NCI-H748 (cell line): Measurements from ENCODE around the gene PIAS2.

Experiments used
- DNase-seq: peaks from one replicate; lab custom pipeline; 2025; ENCODE audit not compliant: unreplicated experiment; lab: John Stamatoyannopoulos, UW

Gene PIAS2

GRCh38 chr18:46764586-46764985 lies 152.7 kb downstream of the PIAS2 start:
- DNase-seq: no peak

- peak; percentile 98 for DNase-seq
Observed at GRCh38 chr18:46761059-46761769, 156.1 kb downstream of the PIAS2 start.

- DNase-seq: peak; percentile 87
Observed at GRCh38 chr18:46759890-46760289, 157.4 kb downstream of the PIAS2 start.

GRCh38 chr18:46756559-46757201 lies 160.6 kb downstream of the PIAS2 start, which contains the start of gene ST8SIA5:
ST8SIA5 (minus strand) TSS chr18:46757053; CDS start chr18:46756508, 545 bp downstream.
- DNase-seq: peak; percentile 97

GRCh38 chr18:46756025-46756558 lies 161.2 kb downstream of the PIAS2 start:
- DNase-seq: peak; percentile 70

- DNase-seq: peak; percentile 66
Observed at GRCh38 chr18:46755315-46756024, 161.8 kb downstream of the PIAS2 start.

- peak; percentile 82 for DNase-seq
Observed at GRCh38 chr18:46754661-46755292, 162.5 kb downstream of the PIAS2 start.

GRCh38 chr18:46754188-46754587 lies 163.1 kb downstream of the PIAS2 start:
- DNase-seq: no peak
